Loucy (cell line): Measurements from ENCODE around the gene PDXDC1.
A peak's percentile ranks its signal among the peaks of the same experiment; 100 is the strongest.

ENCODE experiments used
- H2AFZ ChIP-seq: fragments of 200-600 bp; sonication (generic); 2 replicates; pipeline ENCODE4 v1.6.0; 2016; ENCODE audit warnings: antibody characterized with exemption, mild to moderate bottlenecking, low read length, moderate library complexity
- H3F3A ChIP-seq: fragments of 200-600 bp; 2 replicates; pipeline ENCODE4 v1.6.0; 2016; ENCODE audit warnings: antibody characterized with exemption, low read depth, mild to moderate bottlenecking
- H3K27me3 ChIP-seq: fragments of 200-600 bp; sonication (generic); 2 replicates; pipeline ENCODE4 v1.6.1; 2014; ENCODE audit warnings: low read length, mild to moderate bottlenecking; ENCODE audit not compliant: insufficient read depth, poor library complexity, severe bottlenecking
- H3K36me3 ChIP-seq: fragments of 200-600 bp; sonication (generic); 2 replicates; pipeline ENCODE4 v1.6.1; 2016; ENCODE audit warnings: low read length; ENCODE audit not compliant: insufficient read depth
- H3K4me1 ChIP-seq: fragments of 200-600 bp; sonication (generic); 2 replicates; pipeline ENCODE4 v1.5.1; 2014; ENCODE audit warnings: low read length, mild to moderate bottlenecking; ENCODE audit not compliant: insufficient read depth, poor library complexity, severe bottlenecking
- H3K4me2 ChIP-seq: fragments of 200-600 bp; sonication (generic); 2 replicates; pipeline ENCODE4 v1.6.0; 2014; ENCODE audit warnings: antibody characterized with exemption, low read length, low read depth, mild to moderate bottlenecking; ENCODE audit not compliant: poor library complexity, severe bottlenecking
- H3K4me3 ChIP-seq: fragments of 200-600 bp; sonication (generic); 2 replicates; pipeline ENCODE4 v1.5.1; 2014; ENCODE audit warnings: low read length, mild to moderate bottlenecking, mixed read lengths; ENCODE audit not compliant: poor library complexity, severe bottlenecking
- H3K79me2 ChIP-seq: fragments of 200-600 bp; sonication (generic); 2 replicates; pipeline ENCODE4 v1.6.1; 2014; ENCODE audit warnings: low read length; ENCODE audit not compliant: insufficient read depth
- H3K9ac ChIP-seq: fragments of 200-600 bp; sonication (generic); 2 replicates; pipeline ENCODE4 v1.6.0; 2014; ENCODE audit warnings: mild to moderate bottlenecking, low read depth, low read length, moderate library complexity; ENCODE audit not compliant: poor library complexity, severe bottlenecking
- H3K9me2 ChIP-seq: fragments of 200-600 bp; sonication (generic); replicated peaks from 2 replicates; pipeline ENCODE4 v1.6.1; 2016; ENCODE audit warnings: low read depth, low read length, mixed read lengths
- H3K9me3 ChIP-seq: fragments of 200-600 bp; sonication (generic); 2 replicates; pipeline ENCODE4 v1.6.1; 2014; ENCODE audit warnings: mild to moderate bottlenecking, antibody characterized with exemption, low read length, low read depth; ENCODE audit not compliant: insufficient read depth
- H4K20me1 ChIP-seq: fragments of 200-600 bp; sonication (generic); 2 replicates; pipeline ENCODE4 v1.6.0; 2014; ENCODE audit warnings: antibody characterized with exemption, low read length, mild to moderate bottlenecking; ENCODE audit not compliant: insufficient read depth, poor library complexity, severe bottlenecking
- CTCF ChIP-seq: fragments of 200-600 bp; sonication (generic); conservative IDR thresholded peaks from 2 replicates; pipeline ENCODE4 v1.5.1; 2014; ENCODE audit warnings: mild to moderate bottlenecking, antibody characterized with exemption, low read length
- EZH2phosphoT487 ChIP-seq: fragments of 200-600 bp; IDR thresholded peaks from 2 replicates; pipeline ENCODE4 v1.6.1; 2018; ENCODE audit warnings: antibody characterized with exemption, mild to moderate bottlenecking, moderate library complexity, borderline replicate concordance

PDXDC1 gene

GRCh38 chr16:15031586-15031985 is 56.8 kb downstream of the PDXDC1 start:
- Histone ChIP-seq H3K4me3 (no peak overlapping the region), H3K9me3 (no peaks in the 10 kb centered on the region), H3K4me2 (peak overlapping the region; percentile 24), H3K9ac (no peak overlapping the region), H2AFZ (no peak overlapping the region), H3K36me3 (peaks cover 33% of the 10 kb centered on the region; the same call in 1 of the 2 replicates), H3K79me2 (no peaks in the 10 kb centered on the region), H3K9me2 (no peaks in the 10 kb centered on the region), H4K20me1 (no peaks in the 10 kb centered on the region), H3K4me1 (peaks cover 8% of the 10 kb centered on the region), H3F3A (no peaks in the 10 kb centered on the region), H3K27me3 (no peaks in the 10 kb centered on the region)
- no peak for TF ChIP-seq EZH2phosphoT487
- TF ChIP-seq CTCF, result no peak

DNA sequence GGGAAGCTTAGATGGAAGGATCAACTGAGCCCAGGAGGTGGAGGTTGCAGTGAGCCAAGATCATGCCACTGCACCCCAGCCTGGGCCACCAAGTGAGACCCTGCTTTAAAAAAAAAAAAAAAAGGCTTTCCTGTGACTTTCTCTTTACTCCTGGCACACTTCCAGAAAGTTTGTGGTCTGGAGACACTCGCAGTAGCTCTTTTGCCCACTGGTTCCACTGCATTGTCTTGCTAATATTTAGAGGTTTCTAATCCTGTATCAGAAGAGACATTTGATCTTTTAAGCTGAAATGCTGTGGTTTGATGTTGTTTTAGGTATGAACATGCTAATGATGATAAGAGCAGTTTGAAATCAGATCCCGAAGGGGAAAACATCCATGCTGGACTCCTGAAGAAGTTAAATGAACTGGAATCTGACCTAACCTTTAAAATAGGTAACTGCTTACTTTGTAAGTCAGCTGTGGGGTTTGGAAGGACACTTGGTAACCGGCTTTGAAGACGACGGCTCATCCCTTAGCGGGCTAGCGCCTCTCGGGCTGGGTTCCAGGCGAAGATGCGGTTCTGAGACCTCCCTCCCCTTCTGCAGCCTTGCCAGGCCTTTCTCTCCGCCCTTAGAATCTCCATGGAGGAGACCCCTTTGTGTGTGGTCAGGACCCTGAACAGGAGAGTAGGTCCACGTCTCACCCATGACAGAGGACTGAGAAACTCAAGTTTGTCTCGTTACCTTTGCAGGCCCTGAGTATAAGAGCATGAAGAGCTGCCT is 57.9 kb downstream of the PDXDC1 start:
- Histone ChIP-seq H4K20me1 (no peaks in the 10 kb centered on the region), H3F3A (no peaks in the 10 kb centered on the region), H3K36me3 (peaks cover 41% of the 10 kb centered on the region; the same call in 1 of the 2 replicates), H3K9me2 (no peaks in the 10 kb centered on the region), H3K4me1 (peaks cover 8% of the 10 kb centered on the region), H3K27me3 (no peaks in the 10 kb centered on the region), H3K4me3 (no peak overlapping the region), H3K9ac (no peak overlapping the region), H3K9me3 (no peaks in the 10 kb centered on the region), H2AFZ (no peak overlapping the region), H3K4me2 (no peak overlapping the region), H3K79me2 (no peaks in the 10 kb centered on the region)
- TF ChIP-seq EZH2phosphoT487 (no peak), CTCF (no peak)

DNA sequence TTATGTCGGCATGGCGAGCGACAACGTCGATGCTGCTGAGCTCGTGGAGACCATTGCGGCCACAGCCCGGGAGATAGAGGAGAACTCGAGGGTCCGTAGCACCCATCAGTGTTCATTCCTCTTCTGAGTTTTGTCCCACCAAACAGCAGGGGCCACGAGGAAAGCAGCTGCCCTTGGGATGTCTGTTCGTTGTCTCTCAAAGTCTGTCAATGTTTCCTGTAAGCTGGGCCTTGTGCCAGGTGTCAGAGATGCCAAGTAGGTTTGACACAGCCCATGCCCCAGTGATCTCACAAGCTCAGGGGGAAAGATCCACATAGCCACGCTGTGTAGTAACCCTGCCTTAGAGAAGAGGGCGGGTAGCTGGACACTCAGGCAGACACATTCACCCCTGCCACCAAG is 58.5 kb downstream of the PDXDC1 start:
- no peak for TF ChIP-seq CTCF
- no peak for TF ChIP-seq EZH2phosphoT487
- Histone ChIP-seq H3K79me2 (no peaks in the 10 kb centered on the region), H3K36me3 (peaks cover 41% of the 10 kb centered on the region; the same call in 1 of the 2 replicates), H3F3A (no peaks in the 10 kb centered on the region), H3K9ac (no peak overlapping the region), H3K4me1 (peaks cover 8% of the 10 kb centered on the region), H4K20me1 (no peaks in the 10 kb centered on the region), H3K27me3 (no peaks in the 10 kb centered on the region), H3K9me2 (no peaks in the 10 kb centered on the region), H2AFZ (no peak overlapping the region), H3K4me2 (no peak overlapping the region), H3K4me3 (no peak overlapping the region), H3K9me3 (no peaks in the 10 kb centered on the region)
